GM12878 (cell line): Measurements from ENCODE around the gene TP73. TPM values are rescaled to one million over a fixed set of nuclear protein-coding genes. Genes with fewer than 3 reads are reported as not detected.

ENCODE experiments used
- ATAC-seq: fragments of 200-7000 bp; cut with Tn5 transposase; 3 replicates; pipeline ENCODE4 v1.9.1; 2020; ENCODE audit warnings: mild to moderate bottlenecking, moderate library complexity
- BruUV-seq: library from RNA; stranded (reverse); fragments of 400-500 nt; replicated peaks from 2 replicates; lab custom pipeline; 2021; lab: Mats Ljungman, UMichigan
- CTCF ChIA-PET: fragments of 300-600 bp; sonication (Branson Sonifier 250); formaldehyde crosslinking; extraction: SDS; loops from one replicate; lab custom pipeline; 2021; ENCODE audit warnings: inconsistent platforms; lab: Yijun Ruan, JAX
- POLR2A ChIA-PET: fragments of 350-600 bp; formaldehyde crosslinking; extraction: SDS; loops from one replicate; lab custom pipeline; 2021; ENCODE audit warnings: inconsistent platforms; lab: Charles Lee
- RAD21 ChIA-PET: fragments of 300-600 bp; sonication (Branson Sonifier 250); formaldehyde crosslinking; loops from one replicate; lab custom pipeline; 2023; ENCODE audit warnings: antibody characterized with exemption; ENCODE audit not compliant: unreplicated experiment; lab: Charles Lee
- SMC1A ChIA-PET: fragments of 300-600 bp; sonication (Branson Sonifier 250); formaldehyde crosslinking; loops from one replicate; lab custom pipeline; 2023; ENCODE audit not compliant: unreplicated experiment, uncharacterized antibody; lab: Charles Lee
- DNase-seq: peaks from one replicate; pipeline ENCODE4 v3.0.0-alpha.2; 2011; ENCODE audit warnings: low read depth, low spot score
- FAIRE-seq: peaks from 3 replicates; lab custom pipeline; 2011; peaks lifted over from hg19 to GRCh38; lab: Jason Lieb, UNC
- H2AFZ ChIP-seq: 2 replicates; pipeline ENCODE4 v1.6.0; 2011; ENCODE audit warnings: low read depth, low read length, control low read depth; ENCODE audit not compliant: control insufficient read depth
- H3K27ac ChIP-seq: 2 replicates; pipeline ENCODE4 v1.5.1; 2011; ENCODE audit warnings: control low read depth; ENCODE audit not compliant: control insufficient read depth, insufficient read depth
- H3K27me3 ChIP-seq, 2 experiments: replicated peaks in 1 of 2; 2 replicates each; pipeline versions ENCODE4 v1.6.0 to v1.6.1; 2011; ENCODE audit warnings: low read length in 1 of 2; ENCODE audit not compliant: control insufficient read depth in 2 of 2, insufficient read depth in 2 of 2
- H3K36me3 ChIP-seq, 2 experiments: 2 replicates each; pipeline ENCODE4 v1.5.1; 2011; ENCODE audit warnings: low read length in 1 of 2; ENCODE audit not compliant: control insufficient read depth in 2 of 2, insufficient read depth in 2 of 2
- H3K4me1 ChIP-seq: 2 replicates; pipeline ENCODE4 v1.6.1; 2011; ENCODE audit warnings: mild to moderate bottlenecking, low read length, moderate library complexity, mixed read lengths; ENCODE audit not compliant: control insufficient read depth, insufficient read depth
- H3K4me2 ChIP-seq: 2 replicates; pipeline ENCODE4 v1.6.0; 2011; ENCODE audit warnings: control low read depth; ENCODE audit not compliant: control insufficient read depth, insufficient read depth
- H3K4me3 ChIP-seq: fragments of 200-600 bp; sonication (generic); 2 replicates; pipeline ENCODE4 v1.5.1; 2016
- H3K79me2 ChIP-seq: 2 replicates; pipeline ENCODE4 v1.6.0; 2011; ENCODE audit warnings: low read length; ENCODE audit not compliant: control insufficient read depth, insufficient read depth
- H3K9ac ChIP-seq: 2 replicates; pipeline ENCODE4 v1.8.0; 2011; ENCODE audit warnings: low read length, control low read depth, mixed read lengths; ENCODE audit not compliant: control insufficient read depth, insufficient read depth
- H3K9me3 ChIP-seq: replicated peaks from 3 replicates; pipeline ENCODE4 v1.5.1; 2011; ENCODE audit warnings: mild to moderate bottlenecking, low read length; ENCODE audit not compliant: control insufficient read depth, insufficient read depth
- H4K20me1 ChIP-seq: 2 replicates; pipeline ENCODE4 v1.6.0; 2011; ENCODE audit not compliant: control insufficient read depth, insufficient read depth
- BACH1 ChIP-seq: fragments of 450-650 bp; IDR thresholded peaks from 2 replicates; pipeline ENCODE4 v1.6.1; 2017; ENCODE audit warnings: mild to moderate bottlenecking, borderline replicate concordance
- DPF2 ChIP-seq: fragments of 450-650 bp; IDR thresholded peaks from 2 replicates; pipeline ENCODE4 v1.6.1; 2017; ENCODE audit warnings: mild to moderate bottlenecking
- HDAC6 ChIP-seq: fragments of 200-600 bp; sonication (generic); IDR thresholded peaks from one replicate; pipeline ENCODE4 v1.8.0; 2017; ENCODE audit warnings: antibody characterized with exemption; ENCODE audit not compliant: unreplicated experiment
- IRF4 ChIP-seq: IDR thresholded peaks from 2 replicates; pipeline ENCODE4 v1.6.1; 2011; ENCODE audit warnings: low read depth, low read length
- PAX5 ChIP-seq: IDR thresholded peaks from 2 replicates; pipeline ENCODE4 v1.6.1; 2011; ENCODE audit warnings: low read depth, low read length, borderline replicate concordance
- PKNOX1 ChIP-seq: fragments of 450-650 bp; IDR thresholded peaks from 2 replicates; pipeline ENCODE4 v1.6.1; 2016; ENCODE audit warnings: mild to moderate bottlenecking
- RCOR1 ChIP-seq: conservative IDR thresholded peaks from 2 replicates; pipeline ENCODE4 v1.6.1; 2012; ENCODE audit warnings: low read depth, low read length, improper control_type of control experiment
- USF1 ChIP-seq: IDR thresholded peaks from 2 replicates; pipeline ENCODE4 v1.6.1; 2011; ENCODE audit warnings: borderline replicate concordance, low read depth, mild to moderate bottlenecking, moderate library complexity, mixed read lengths, low read length; ENCODE audit not compliant: insufficient read depth; ENCODE audit errors: extremely low read length
- USF2 ChIP-seq: IDR thresholded peaks from 2 replicates; pipeline ENCODE4 v1.6.1; 2011; ENCODE audit warnings: low read depth, low read length, improper control_type of control experiment, borderline replicate concordance
- WGBS: methylation state at CpG from one replicate; pipeline ENCODE4 v1.1.6; 2016; ENCODE audit warnings: low lambda C conversion rate; ENCODE audit not compliant: insufficient replicate concordance, insufficient coverage; ENCODE audit errors: missing lambda C conversion rate; 5-methylcytosine and 5-hydroxymethylcytosine counted together
- in situ Hi-C: fragments of 300-500 bp; cut with MboI; formaldehyde crosslinking; loops from 9 replicates; pipeline ENCODE4 v1.14.3; 2018; ENCODE audit warnings: mixed read lengths
- intact Hi-C: fragments of 100-400 bp; cut with micrococcal nuclease; formaldehyde crosslinking; loops from one replicate; pipeline ENCODE4 v1.14.2; 2022; ENCODE audit not compliant: unreplicated experiment
- polyA plus RNA-seq, 11 experiments: library from polyadenylated mRNA; depleted of rRNA in 4 of 11; unstranded in 6 of 11; stranded (reverse) in 5 of 11; fragments of >200 nt; fragmentation: Nextera tagmentation in 4 of 11; fragmentation: Illumina TruSeq in 1 of 11; extraction: Ambion mirVana in 4 of 11; extraction: Trizol in 1 of 11; gene quantifications; 1 replicate in 1 of 11; 2 replicates in 10 of 11; pipeline versions ENCODE4 v1.2.1 to v1.2.3, GENCODE V29; 2011 to 2016; ENCODE audit warnings: inconsistent platforms in 2 of 11, missing spikeins in 2 of 11, low read depth in 1 of 11
- total RNA-seq, 4 experiments: library from RNA; depleted of rRNA in 3 of 4; stranded (reverse); fragments of >200 nt in 3 of 4; fragmentation: Illumina TruSeq in 1 of 4; extraction: Trizol in 1 of 4; gene quantifications; 2 replicates each; pipeline versions ENCODE4 v1.2.1 to v1.2.3, GENCODE V29; 2013 to 2021

The TP73 gene
- total and polyA plus RNA-seq, 10 of the 15 experiments (the other 5 are each of a cell fraction or from before 2014, with no cell fraction given): 0.08 to 54.2 (median 14.9) TPM

GRCh38 chr1:3777078-3777547 lies 124.8 kb downstream of the TP73 start:
- Histone ChIP-seq H3K36me3 (peaks cover 9 to 15% of the 10 kb centered on the region in 2 experiments; a peak in 3 of 4 replicates), H3K4me1 (peaks cover 11% of the 10 kb centered on the region), H4K20me1 (no peaks in the 10 kb centered on the region), H3K27ac (no peak overlapping the region), H3K27me3 (no peaks in the 10 kb centered on the region), H3K4me2 (no peak overlapping the region), H3K9me3 (no peaks in the 10 kb centered on the region), H3K4me3 (no peak overlapping the region), H3K79me2 (no peaks in the 10 kb centered on the region), H3K9ac (no peak overlapping the region), H2AFZ (no peak overlapping the region)
- RAD21 ChIA-PET: no interaction called here
- in situ Hi-C loops: no loop called here
- intact Hi-C loops: no loop called here
- no peak for FAIRE-seq
- SMC1A ChIA-PET: no interaction called here
- no TSS peak for BruUV-seq
- POLR2A ChIA-PET: no interaction called here
- CTCF ChIA-PET: interaction anchor here (1.6 kb wide), 1 partner anchor 15 kb away, joined by 3 read pairs; no protein-coding TSS in a partner anchor
- ATAC-seq: no peak
- DNase-seq: no peak
- TF ChIP-seq PKNOX1: no peak
- no peak for TF ChIP-seq DPF2
- no peak for TF ChIP-seq BACH1
- WGBS: 86% methylated on average over 10 of the region's 10 CpGs

GRCh38 chr1:3777647-3778589 lies 125.6 kb downstream of the TP73 start:
- FAIRE-seq: no peak
- Histone ChIP-seq H4K20me1 (no peaks in the 10 kb centered on the region), H3K4me1 (peaks cover 11% of the 10 kb centered on the region), H3K36me3 (peaks cover 9 to 15% of the 10 kb centered on the region in 2 experiments; a peak in 3 of 4 replicates), H3K4me2 (no peak overlapping the region), H2AFZ (no peak overlapping the region), H3K4me3 (no peak overlapping the region), H3K27ac (no peak overlapping the region), H3K79me2 (no peaks in the 10 kb centered on the region), H3K9ac (no peak overlapping the region), H3K27me3 (no peaks in the 10 kb centered on the region), H3K9me3 (no peaks in the 10 kb centered on the region)
- intact Hi-C loops: no loop called here
- no TSS peak for BruUV-seq
- in situ Hi-C loops: no loop called here
- CTCF ChIA-PET: interaction anchor here (1.6 kb wide), 1 partner anchor 14 kb away, joined by 3 read pairs; no protein-coding TSS in a partner anchor
- 82% methylated on average over 15 of the region's 20 CpGs for WGBS
- POLR2A ChIA-PET: no interaction called here
- SMC1A ChIA-PET: no interaction called here
- no peak for DNase-seq
- ATAC-seq: no peak
- RAD21 ChIA-PET: interaction anchor here (0.6 to 0.7 kb wide), 2 partner anchors 256 to 297 kb away, joined by 3 read pairs; no protein-coding TSS in a partner anchor
- no peak for TF ChIP-seq HDAC6
- TF ChIP-seq RCOR1: no peak
- no peak for TF ChIP-seq PAX5
- no peak for TF ChIP-seq USF1
- no peak for TF ChIP-seq IRF4
- no peak for TF ChIP-seq USF2
